DOHH2 (cell line): ENCODE measurements around the gene KIF2A.

Experiments used
- H3F3A ChIP-seq: fragments of 200-600 bp; sonication (generic), shearing (Covaris generic); 2 replicates; pipeline ENCODE4 v1.6.0; 2016; ENCODE audit warnings: antibody characterized with exemption, mild to moderate bottlenecking; ENCODE audit not compliant: control insufficient read depth, insufficient read depth
- H3K27ac ChIP-seq: fragments of 200-600 bp; sonication (generic); 2 replicates; pipeline ENCODE4 v1.5.1; 2014; ENCODE audit warnings: low read depth, mild to moderate bottlenecking, low read length, moderate library complexity
- H3K27me3 ChIP-seq: fragments of 200-600 bp; sonication (generic); 2 replicates; pipeline ENCODE4 v1.6.1; 2014; ENCODE audit warnings: mild to moderate bottlenecking, low read length, mixed read lengths; ENCODE audit not compliant: control insufficient read depth
- H3K36me3 ChIP-seq: fragments of 200-600 bp; sonication (generic); 2 replicates; pipeline ENCODE4 v1.6.1; 2014; ENCODE audit warnings: mild to moderate bottlenecking, low read length, moderate library complexity, mixed read lengths; ENCODE audit not compliant: control insufficient read depth
- H3K4me1 ChIP-seq: fragments of 200-600 bp; sonication (generic); 2 replicates; pipeline ENCODE4 v1.6.1; 2014; ENCODE audit warnings: mild to moderate bottlenecking, low read length, mixed read lengths; ENCODE audit not compliant: control insufficient read depth
- H3K4me2 ChIP-seq: fragments of 200-600 bp; sonication (generic); 2 replicates; pipeline ENCODE4 v1.6.0; 2014; ENCODE audit warnings: mild to moderate bottlenecking, low read length, moderate library complexity
- H3K4me3 ChIP-seq: fragments of 200-600 bp; sonication (generic); 2 replicates; pipeline ENCODE4 v1.5.1; 2014; ENCODE audit warnings: mild to moderate bottlenecking, low read length, mixed read lengths
- H3K79me2 ChIP-seq: fragments of 200-600 bp; sonication (generic); 2 replicates; pipeline ENCODE4 v1.6.1; 2014; ENCODE audit warnings: mild to moderate bottlenecking, low read length, mixed read lengths; ENCODE audit not compliant: control insufficient read depth
- H3K9me2 ChIP-seq: fragments of 200-600 bp; sonication (generic); replicated peaks from 2 replicates; pipeline ENCODE4 v1.6.1; 2014; ENCODE audit warnings: mild to moderate bottlenecking, low read length, mixed read lengths; ENCODE audit not compliant: control insufficient read depth
- H3K9me3 ChIP-seq: fragments of 200-600 bp; sonication (generic); 2 replicates; pipeline ENCODE4 v1.6.1; 2014; ENCODE audit warnings: antibody characterized with exemption, low read length, mixed read lengths; ENCODE audit not compliant: control insufficient read depth, insufficient read depth
- H4K20me1 ChIP-seq: fragments of 200-600 bp; sonication (generic); 2 replicates; pipeline ENCODE4 v1.6.0; 2014; ENCODE audit warnings: low read depth, mild to moderate bottlenecking, antibody characterized with exemption, low read length, moderate library complexity; ENCODE audit not compliant: control insufficient read depth, insufficient read depth
- EZH2phosphoT487 ChIP-seq: fragments of 200-600 bp; sonication (generic); IDR thresholded peaks from 2 replicates; pipeline ENCODE4 v1.6.1; 2017; ENCODE audit warnings: borderline replicate concordance, mild to moderate bottlenecking, antibody characterized with exemption, low read length, moderate library complexity, mixed read lengths
- TF ChIP-seq, protein P1 (sequence below): fragments of 200-600 bp; sonication (generic); IDR thresholded peaks from one replicate; pipeline ENCODE4 v1.5.1; 2014; ENCODE audit warnings: antibody characterized with exemption, mild to moderate bottlenecking, low read depth, low read length; ENCODE audit not compliant: poor library complexity, severe bottlenecking

The KIF2A gene

GRCh38 chr5:62413711-62414110 lies 107.7 kb downstream of the KIF2A start:
- H3K9me3 ChIP-seq, result no peaks in the 10 kb centered on the region
- no peaks in the 10 kb centered on the region for H3K27me3 ChIP-seq
- H3K36me3 ChIP-seq, result peaks cover 9% of the 10 kb centered on the region
- H3K79me2 ChIP-seq, result peaks cover 61% of the 10 kb centered on the region
- no peaks in the 10 kb centered on the region for H3F3A ChIP-seq
- peaks cover 8% of the 10 kb centered on the region; the same call in 1 of the 2 replicates for H4K20me1 ChIP-seq
- peak overlapping the region; percentile 76 for H3K4me2 ChIP-seq
- no peaks in the 10 kb centered on the region for H3K9me2 ChIP-seq
- H3K4me1 ChIP-seq, result peaks cover 18% of the 10 kb centered on the region
- TF ChIP-seq, protein P1, sequence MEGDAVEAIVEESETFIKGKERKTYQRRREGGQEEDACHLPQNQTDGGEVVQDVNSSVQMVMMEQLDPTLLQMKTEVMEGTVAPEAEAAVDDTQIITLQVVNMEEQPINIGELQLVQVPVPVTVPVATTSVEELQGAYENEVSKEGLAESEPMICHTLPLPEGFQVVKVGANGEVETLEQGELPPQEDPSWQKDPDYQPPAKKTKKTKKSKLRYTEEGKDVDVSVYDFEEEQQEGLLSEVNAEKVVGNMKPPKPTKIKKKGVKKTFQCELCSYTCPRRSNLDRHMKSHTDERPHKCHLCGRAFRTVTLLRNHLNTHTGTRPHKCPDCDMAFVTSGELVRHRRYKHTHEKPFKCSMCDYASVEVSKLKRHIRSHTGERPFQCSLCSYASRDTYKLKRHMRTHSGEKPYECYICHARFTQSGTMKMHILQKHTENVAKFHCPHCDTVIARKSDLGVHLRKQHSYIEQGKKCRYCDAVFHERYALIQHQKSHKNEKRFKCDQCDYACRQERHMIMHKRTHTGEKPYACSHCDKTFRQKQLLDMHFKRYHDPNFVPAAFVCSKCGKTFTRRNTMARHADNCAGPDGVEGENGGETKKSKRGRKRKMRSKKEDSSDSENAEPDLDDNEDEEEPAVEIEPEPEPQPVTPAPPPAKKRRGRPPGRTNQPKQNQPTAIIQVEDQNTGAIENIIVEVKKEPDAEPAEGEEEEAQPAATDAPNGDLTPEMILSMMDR, result no peak
- peak overlapping the region; percentile 97 for H3K4me3 ChIP-seq
- no peak overlapping the region for H3K27ac ChIP-seq

GRCh38 chr5:62418462-62419076 lies 112.6 kb downstream of the KIF2A start:
- Histone ChIP-seq H3K4me1 (peaks cover 11% of the 10 kb centered on the region), H3F3A (no peaks in the 10 kb centered on the region), H3K27me3 (no peaks in the 10 kb centered on the region), H3K27ac (no peak overlapping the region), H3K9me3 (no peaks in the 10 kb centered on the region), H4K20me1 (peaks cover 9% of the 10 kb centered on the region), H3K79me2 (peaks cover 100% of the 10 kb centered on the region), H3K36me3 (peaks cover 19% of the 10 kb centered on the region), H3K4me3 (no peak overlapping the region), H3K9me2 (no peaks in the 10 kb centered on the region), H3K4me2 (no peak overlapping the region)
- TF ChIP-seq, protein P1, result no peak
- no peak for TF ChIP-seq EZH2phosphoT487

DNA sequence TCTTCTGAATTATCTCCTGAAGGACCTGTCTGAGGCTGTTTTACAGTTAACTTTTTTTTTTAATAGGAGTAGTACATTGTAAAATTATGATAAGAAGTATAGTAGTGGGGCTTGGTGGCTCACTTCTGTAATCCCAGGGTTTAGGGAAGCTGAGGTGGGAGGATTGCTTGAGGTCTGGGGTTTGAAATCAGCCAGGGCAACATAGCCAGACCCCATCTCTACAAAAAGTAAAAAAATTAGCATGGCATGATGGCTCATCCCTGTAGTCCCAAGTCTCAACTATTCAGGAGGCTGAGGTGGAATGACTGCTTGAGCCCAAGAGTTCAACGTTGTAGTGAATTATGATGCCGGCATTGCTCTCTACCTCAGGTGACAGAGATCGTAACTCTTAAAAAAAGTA lies 113.6 kb downstream of the KIF2A start:
- Histone ChIP-seq H3K9me3 (no peaks in the 10 kb centered on the region), H3K4me2 (no peak overlapping the region), H3K36me3 (peaks cover 19% of the 10 kb centered on the region), H3K4me3 (no peak overlapping the region), H3K4me1 (peaks cover under 1% of the 10 kb centered on the region), H3K27ac (no peak overlapping the region), H4K20me1 (peaks cover 4% of the 10 kb centered on the region; the same call in 1 of the 2 replicates), H3K79me2 (peaks cover 100% of the 10 kb centered on the region), H3K9me2 (no peaks in the 10 kb centered on the region), H3K27me3 (no peaks in the 10 kb centered on the region), H3F3A (no peaks in the 10 kb centered on the region)
- no peak for TF ChIP-seq EZH2phosphoT487
- TF ChIP-seq, protein P1, result no peak
